HG03108 (cell line): ENCODE data around the gene CDC26.

ENCODE experiments used
- ATAC-seq: cut with Tn5 transposase; IDR thresholded peaks from one replicate; pipeline ENCODE4 v1.9.1; 2021; ENCODE audit warnings: moderate library complexity; ENCODE audit not compliant: unreplicated experiment

The CDC26 gene

DNA sequence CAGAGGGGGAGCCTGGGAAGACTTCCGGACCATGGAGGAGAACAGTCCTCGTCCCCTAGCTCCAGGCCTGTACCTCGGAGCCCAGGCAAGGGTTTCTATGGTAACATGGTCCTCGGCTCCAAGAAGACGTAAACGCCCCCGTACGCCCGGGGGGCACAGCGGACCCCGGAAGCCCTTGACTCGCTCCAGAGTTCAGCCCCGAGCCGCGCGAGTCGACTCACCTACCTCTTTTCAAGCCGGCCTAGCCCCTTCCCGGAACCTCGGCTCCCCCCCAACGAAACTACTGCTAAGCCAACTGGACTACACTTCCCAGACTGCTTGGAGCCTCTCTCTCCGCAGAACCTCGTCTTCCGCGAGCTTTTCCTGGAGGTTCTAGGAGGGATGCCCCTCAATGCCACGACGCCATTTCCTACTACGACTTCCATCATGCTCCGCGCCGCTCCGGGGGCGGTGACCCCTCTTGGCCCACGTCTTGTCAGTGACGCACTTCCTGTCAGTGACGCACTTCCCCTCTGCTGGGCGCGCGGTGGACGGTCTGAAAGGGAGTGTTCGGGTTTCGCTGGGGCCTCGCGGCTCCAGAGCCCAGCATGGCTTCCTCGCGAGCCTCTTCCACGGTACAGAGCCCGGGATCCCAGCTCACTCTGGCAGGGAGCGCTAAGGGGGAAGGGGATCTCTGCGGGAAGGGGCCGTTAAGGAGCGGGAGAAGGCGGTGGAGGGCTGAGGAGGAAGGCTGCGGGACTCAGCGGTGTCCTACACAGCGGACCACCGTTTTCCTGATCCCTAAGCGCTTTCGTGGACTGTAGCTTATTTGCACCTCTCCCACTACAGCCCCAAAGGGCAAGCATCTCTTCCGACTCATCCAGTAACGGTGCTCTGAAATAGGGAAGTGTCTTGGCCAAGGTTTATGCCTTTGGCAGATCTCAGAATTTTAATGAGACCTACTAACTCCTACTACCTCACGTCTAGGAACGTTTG, at the start of gene CDC26, which contains the start of gene PRPF4:
Gene CDC26, minus strand, starts transcription at position 416 of the 975 bp plus-strand sequence. CDS start 3,065 bp downstream, outside the sequence.
Gene PRPF4, plus strand, starts transcription at position 502 of the 975 bp plus-strand sequence. Its CDS starts 86 bp downstream, at position 588.
- ATAC-seq, result peak; percentile 99

DNA sequence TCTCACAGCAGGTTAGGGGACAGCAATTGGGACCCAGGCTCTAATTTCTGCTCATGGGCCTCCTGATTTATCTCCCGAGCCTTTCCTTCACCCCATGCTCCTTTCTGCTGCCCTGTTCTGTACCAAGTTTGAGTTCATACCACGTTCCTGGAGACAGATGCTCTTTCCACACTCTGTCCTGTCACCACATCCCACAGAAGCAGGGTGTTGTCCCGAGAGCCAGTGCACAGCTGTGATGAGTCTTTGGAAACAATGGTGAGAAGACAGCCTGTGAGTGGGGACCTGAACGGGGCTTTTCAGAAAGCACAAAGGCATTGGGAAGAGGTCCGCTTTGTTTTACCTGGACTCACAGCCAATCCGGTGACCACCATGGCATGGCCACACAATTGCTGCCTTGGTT, 47.3 kb upstream of the CDC26 start:
- no peak for ATAC-seq

DNA sequence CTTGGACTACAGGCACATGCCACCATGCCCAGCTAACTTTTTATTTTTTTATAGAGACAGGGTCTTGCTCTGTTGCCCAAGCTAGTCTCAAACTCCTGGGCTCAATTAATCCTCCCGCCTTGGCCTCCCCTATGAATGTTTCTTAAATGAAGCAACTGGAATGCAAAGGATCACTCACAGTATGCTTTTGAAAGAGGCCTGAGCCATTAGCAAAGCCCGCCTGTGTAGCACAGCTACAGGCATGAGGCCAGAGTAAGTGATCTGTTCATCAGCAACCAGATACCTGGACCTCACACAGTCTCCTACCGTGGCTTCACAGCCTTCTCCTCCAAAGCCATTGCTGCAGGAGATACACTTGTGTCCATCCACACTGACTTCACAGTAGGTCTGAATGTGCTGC, 44.7 kb upstream of the CDC26 start:
- no peak for ATAC-seq

DNA sequence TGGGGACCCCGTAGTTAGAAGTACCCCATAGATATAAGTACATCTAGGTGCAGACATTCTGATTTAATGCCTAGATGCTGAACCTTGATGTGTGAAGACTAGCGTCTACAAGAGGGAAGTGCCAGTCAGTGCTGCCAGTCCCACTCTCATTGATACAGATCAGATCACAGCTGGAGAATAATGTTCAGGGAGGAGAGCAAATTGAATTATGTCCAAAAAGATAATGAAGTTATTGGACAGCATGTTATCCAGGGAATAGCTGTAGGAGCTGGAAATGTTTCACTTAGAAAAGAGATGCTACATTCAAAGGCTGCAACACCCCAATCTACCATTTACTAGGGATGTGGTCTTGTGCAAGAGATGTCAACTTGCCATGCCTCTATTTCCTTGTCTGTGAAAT, 43.7 kb upstream of the CDC26 start:
- no peak for ATAC-seq

DNA sequence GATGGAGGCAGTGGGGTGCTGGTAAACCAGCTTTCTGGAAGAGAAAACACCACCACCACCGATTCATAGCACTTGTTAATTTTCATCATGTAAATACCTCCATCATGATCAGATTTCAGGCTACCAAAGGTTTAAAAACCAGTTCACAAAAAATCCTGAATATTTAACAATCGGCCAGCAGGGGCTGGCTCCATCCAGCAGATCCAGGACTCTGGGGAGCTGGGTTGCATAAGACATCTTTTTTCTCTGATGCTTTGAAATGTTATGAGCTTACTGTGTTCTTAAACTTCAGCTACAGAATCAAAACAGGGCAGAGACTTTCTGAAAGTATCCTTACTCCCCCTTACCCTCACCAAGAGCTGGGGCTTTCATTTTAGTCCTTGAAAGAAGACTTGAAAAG, 42.4 kb upstream of the CDC26 start:
- no peak for ATAC-seq

DNA sequence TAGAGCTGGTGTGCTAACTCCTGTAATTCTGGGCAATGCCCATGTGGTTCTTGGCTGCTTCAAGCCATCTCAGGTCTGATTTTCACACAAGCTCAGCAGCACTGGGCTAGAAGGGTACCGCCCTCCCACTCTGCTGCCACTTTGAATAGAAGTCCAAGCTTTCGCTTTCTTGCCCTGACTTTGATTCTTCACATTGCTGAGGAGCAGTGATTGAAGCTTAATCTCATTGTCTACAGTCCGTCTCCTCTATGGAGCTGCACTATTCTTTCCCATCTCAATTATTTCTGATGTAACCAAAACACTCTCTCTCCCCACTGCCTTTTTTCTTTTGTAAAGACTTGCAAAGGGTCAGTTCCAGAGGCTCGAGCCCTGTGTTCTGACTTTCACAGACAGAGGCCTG, 40.7 kb upstream of the CDC26 start:
- ATAC-seq, result no peak

DNA sequence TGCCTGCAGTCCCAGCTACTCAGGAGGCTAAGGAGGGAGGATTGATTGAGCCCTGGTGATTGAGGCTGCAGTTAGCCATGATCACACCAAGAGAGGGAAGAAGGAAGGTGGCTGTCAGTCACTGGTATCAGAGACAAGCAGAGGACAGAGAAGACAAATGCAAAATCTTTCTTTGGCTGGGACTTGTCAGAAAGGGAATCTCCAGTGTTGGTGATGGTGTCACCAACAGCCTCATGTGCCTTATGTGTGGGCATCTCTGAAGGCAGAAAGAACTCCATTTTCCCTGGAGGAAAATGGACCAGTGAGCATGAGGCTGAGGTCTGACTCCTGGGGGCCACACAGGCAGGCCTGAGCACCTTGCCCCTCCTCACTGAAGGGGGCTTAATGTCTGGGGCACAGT, 39.9 kb upstream of the CDC26 start:
- no peak for ATAC-seq

DNA sequence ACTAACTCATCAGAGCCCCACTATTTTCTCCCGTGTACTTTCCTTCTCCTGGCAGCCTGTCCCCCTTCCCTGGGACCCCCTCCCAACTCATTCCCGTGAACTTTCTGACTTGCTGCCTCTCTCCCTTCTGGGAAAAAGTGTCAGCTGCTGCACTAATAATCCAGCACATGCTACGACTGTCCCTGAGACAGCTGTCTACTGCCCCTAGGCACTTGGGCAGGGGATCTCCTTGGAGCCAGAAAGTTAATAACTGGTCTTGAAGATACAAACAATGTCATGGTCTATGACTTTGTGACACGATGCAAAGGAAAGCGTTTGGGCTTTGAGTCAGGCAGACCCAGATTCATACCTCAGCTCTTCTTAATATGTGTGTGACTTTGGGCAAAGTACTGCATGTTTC, 37.9 kb upstream of the CDC26 start:
- no peak for ATAC-seq

DNA sequence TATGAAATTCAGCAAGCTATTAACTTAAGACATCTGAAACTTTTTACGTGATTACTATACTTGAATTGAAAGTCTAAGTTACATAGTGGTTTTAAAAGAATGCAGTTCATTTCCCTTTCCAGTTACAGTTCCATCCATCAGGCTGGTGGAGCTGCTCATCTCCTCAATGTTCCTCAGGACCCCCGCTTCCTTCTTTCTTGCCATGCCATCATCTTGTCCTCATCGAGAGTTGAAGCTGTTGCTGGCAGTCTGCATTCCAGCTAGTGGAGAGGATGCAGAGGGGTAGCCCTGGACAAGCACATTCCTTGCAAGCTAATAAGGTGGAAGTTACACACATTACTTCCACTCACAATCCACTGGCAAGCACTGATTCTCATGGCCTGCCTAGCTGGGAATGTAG, 36.6 kb upstream of the CDC26 start:
- no peak for ATAC-seq

DNA sequence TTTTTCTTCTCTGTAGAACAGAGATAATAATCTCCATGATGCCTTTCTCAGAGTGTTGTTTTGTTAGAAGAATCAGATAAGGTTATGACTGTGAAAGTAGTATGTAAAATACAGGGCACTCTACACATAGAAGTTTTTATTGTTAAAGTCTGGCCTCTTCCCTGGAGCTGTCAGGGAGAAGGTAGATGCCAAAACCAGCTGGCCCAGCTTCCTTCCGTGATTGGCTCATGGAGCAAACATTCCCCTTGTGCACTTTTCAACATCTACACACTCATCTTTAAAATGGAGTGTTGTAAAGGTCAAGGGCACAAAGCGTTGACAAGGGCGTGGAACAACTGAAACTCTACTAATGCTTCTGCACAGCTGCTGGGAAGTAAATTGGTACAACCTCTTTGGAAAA, 35.2 kb upstream of the CDC26 start:
- ATAC-seq, result no peak

DNA sequence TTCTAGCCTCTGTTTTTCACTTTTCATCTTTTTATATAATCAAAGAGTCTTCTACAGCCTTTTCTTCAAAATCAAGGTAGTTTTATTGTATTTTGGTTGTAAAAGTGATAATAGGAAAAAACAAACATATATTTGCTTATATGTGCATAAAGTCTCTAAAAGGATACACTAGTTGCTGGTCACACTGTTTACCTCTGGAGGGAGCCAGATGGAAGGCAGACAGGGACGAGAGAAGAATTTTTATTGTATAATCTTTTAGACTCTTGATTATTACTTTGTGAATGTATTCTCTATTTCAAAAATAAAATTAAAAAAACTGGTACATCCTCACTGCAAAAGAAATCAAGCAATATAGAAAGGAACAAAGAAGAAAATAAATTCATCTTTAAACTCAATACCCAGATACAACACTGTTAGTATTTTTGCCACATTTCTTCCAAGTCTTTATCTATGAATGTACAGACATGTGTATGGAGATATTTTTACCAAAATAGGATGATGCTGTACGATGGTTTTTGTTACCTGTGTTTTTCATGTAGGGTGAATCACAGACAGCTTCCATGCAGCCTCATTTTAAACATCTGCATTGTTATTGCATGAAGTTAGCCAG, 33.9 kb upstream of the CDC26 start:
- no peak for ATAC-seq

DNA sequence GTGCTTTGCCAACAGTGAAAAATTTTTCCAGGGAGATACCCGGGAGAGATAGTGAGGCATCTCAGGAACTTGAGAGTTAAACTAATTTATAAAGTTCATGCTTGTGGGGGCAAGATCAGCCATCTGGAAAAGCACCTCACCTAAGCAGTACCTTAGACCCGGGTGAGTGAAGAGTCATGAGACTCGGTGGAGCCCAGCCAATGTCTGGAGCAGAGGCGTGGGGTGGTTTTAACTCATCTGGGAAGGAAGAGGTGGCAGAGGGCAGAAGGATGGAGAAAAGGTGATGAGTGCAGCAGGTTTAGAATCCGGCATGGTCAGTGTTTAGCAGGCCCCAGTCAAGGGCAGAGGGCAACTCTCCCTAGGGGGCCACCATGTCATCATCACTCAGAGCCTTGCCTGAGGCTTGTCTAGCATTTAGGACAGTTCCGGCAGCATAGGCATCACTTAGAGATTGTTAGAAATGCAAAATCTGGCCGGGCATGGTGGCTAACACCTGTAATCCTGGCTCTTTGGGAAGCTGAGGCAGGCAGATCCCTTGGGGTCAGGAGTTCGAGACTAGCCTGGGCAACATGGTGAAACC, 32.1 kb upstream of the CDC26 start:
- ATAC-seq, result no peak

DNA sequence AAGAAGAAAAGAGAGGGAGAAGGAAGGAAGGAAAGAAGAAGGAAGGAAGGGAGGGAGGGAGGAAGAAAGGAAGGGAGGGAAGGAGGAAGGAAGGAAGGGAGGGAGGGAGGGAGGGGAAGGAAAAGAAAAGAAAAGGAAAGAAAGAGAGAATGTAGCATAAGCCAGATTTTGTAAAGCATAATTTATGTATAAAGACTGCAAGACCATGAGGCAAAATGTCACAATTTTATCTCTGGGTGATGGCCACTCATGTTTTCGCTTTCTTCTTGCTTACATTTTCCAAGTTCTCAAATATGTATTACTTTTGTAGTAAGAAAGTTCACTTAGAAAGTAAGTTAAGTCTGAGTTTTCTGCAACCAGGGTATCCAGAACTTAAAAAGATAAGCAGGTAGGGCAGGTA, 31.2 kb upstream of the CDC26 start:
- ATAC-seq, result no peak

DNA sequence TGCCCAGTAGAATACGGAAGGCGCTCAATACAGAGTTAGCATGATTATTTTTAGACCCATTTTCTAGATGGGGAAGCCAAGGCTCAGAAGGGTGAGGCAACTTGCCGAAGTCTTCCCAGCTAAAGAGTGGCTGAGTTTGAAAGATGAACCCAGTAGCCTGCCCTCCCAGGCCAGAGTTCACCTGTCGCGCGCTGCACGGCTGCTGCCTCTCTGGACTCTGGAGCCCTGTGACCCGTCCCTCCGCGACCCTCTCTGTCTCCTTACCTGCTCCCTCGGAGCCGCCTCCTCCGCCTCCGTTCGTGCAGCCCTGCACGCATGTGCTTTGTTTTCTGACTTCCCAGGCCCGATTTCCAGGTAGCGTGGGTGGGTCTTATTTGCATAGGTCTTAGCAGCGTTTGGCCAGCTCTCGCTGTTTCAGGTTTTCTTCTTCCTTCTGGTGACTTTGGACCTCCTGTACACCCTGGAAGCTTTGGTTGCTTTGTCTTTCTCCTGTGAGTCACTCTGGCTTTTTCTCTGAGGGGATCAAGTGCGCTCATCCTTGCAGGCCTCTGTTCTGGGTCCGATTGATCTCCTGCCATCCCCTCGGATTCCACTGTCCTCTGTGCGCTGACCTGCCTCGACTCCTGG, 27.5 kb upstream of the CDC26 start, which contains the start of gene RNF183:
Gene RNF183, minus strand, starts transcription at position 585 of the 627 bp plus-strand sequence. CDS start 5,192 bp downstream, outside the sequence.
- no peak for ATAC-seq

DNA sequence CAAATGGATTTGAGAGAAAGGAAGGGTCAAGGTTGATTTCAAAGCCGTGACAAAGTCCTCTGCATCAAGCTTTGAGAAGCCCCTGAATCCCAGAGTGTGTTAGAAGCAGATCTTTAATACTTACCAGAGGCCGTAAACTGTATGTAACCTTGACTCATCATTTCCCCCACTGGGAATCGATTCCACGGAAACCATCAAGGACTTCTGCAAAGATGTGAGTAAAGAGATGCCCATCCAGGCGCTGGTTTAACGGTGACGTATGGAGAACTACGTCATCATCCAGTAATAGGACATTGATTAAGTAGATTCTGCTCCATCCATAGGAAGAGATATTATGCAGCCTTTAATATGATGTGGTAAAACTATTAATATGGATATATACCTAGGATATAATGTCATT, 26.2 kb upstream of the CDC26 start:
- no peak for ATAC-seq

DNA sequence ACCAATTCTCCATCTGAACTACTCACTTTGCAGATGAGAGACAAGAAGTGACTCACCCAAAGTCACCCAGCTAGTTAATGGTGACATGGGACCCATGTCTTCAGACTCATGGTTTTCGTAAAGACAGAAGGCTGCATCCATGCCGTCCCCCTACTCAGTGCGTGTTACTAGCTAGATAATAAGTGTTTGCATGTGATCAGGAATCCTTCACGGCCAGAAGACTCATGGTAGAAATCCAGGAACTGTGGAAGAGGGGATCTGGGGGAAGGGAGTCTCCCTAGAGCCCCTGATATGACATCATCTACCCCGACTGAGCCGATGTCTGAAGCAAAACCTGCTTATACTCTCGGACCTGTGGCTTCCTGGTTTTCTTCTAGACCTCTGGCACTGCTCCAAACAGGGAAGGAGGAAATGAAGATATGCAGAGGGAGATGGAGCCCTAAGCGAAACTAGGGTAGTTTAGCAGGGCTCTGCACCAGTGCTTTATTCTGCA, 24.5 kb upstream of the CDC26 start:
- ATAC-seq, result no peak

DNA sequence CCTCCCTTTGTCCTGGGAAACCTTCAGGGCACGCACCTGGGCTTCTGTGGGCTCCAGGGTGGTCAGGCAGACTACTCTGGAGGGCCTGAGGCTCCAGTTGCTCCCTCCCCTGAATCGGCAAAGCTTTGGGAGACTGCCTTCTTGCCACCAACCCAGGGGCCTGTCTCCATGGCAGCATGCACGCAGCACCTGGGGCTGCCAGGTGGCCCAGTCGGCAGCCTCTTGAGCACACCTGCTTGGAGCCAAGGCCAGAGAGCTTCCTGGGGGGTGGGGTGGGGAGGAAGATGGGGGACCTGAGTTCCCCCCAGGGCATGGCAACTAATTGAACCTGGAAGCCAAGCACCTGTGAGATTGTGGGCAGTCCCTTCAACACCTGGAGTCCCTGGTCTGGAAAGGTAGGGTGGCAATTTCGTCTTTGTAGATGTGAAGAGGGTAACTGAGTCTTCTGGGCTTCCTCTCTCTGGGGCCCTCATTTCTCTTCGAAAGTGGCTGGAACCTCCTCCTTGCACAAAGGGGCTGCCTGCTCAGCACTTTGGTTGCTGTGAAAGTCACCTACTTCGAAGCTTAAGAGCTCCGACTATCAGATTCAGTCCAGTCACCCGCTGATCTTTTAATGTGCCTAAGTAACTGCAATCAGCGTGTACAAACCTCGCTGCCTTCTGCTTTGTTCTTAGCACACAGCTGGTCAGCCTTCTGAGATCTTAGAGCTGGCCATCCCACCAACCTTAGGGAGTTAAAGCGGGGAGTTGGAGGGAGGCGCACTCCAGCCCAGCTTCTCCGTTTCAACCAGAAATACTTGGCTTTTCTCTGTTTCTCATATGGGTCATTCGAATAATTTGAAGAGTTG, 23.8 kb upstream of the CDC26 start:
- ATAC-seq, result no peak

DNA sequence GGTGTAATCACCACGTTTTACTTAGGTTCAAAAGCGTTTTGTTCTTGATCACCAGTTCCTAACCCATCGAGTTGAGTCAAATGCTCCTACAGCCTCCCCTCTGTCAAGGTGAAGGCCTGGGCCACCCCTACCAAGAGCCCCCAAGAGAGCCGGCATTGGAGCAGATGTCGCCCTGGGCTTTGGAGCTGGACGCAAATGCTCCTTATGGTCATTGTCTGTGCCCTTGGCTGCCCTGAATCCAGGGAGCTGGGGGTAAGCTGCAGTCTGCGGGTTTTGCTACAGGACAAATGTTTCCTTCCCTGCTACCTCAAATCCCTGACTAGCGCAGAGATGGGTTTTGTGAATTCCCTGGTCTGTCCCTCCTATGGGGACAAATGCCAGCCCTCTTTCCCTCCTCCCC, 22.9 kb upstream of the CDC26 start:
- no peak for ATAC-seq

DNA sequence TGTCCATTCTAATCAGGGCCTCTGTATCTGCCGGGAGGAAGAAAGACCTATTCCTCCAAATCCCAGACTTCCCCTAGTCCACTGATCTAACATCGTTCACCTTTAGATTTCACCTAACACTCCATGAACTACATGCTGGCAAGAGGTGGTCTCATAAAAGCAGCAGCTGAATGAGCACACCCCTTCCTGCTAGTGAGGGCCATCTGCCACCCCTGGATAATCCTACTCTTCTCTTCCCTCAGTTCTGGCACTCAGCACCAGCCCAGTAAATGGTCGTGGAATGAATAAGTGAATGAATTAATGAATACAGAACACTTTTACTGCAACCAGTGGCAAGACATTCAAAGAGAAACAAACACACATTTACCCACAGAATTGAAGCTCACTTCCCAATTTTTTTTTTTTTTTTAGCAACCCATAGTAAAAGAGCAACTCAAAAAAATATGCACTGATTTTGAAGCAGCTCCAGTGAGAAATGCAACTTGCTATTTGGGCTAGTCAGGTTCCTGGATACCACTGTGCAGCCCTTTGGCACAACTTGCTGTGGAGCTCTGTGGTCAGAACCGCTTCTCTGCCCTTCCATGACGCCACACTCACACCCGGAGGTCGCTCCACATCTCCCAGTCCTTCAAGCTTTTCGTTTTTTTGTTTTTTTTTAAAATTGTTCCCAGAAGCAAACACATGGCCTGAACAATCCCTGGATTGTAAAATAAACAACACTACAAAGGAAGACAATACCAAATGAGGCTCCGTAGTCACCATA, 21.6 kb upstream of the CDC26 start:
- no peak for ATAC-seq
